ENCODE results near the gene RAP2A. TPM values are rescaled to one million over a fixed set of nuclear protein-coding genes. Genes with fewer than 3 reads are reported as not detected.

The RAP2A gene
- total and polyA plus RNA-seq, 9 of the 15 experiments (the other 6 are each of a cell fraction or from before 2014, with no cell fraction given) = 1.8 to 11.7 (median 5.6) TPM

- no peak for TF ChIP-seq MLLT1 (IDR thresholded peaks at IDR 0.05)
Measured at GRCh38 chr13:97517967-97518366, 84.0 kb downstream of the RAP2A start (continued).

Small RNA genes lying within 50 kb of the gene (small RNA-seq; reads per million reads assigned to genes)
- gene AL442067.1 = not detected

Other genes with a start within 250 kb of the RAP2A start
- gene MBNL2, start 211.8 kb upstream of the RAP2A start, total RNA-seq (2014; rRNA removed) = 13.8 and 14.1 TPM in 2 replicates
- 22.8 and 26.7 TPM in 2 replicates for gene MBNL2, start 211.8 kb upstream of the RAP2A start, total RNA-seq (2014; rRNA removed; fragmentation: Illumina TruSeq; extraction: Trizol)
- 6.3 and 7.5 TPM in 2 replicates for gene MBNL2, start 211.8 kb upstream of the RAP2A start, total RNA-seq (2015; rRNA removed; fragmentation: Illumina TruSeq; extraction: Trizol)
- gene MBNL2, start 211.8 kb upstream of the RAP2A start, total RNA-seq (2021) = 22.0 and 24.8 TPM in 2 replicates
- gene MBNL2, start 211.8 kb upstream of the RAP2A start, polyA plus RNA-seq (2011; rRNA removed) = 14.7 and 16.8 TPM in 2 replicates
- gene MBNL2, start 211.8 kb upstream of the RAP2A start, polyA plus RNA-seq (2014; fragmentation: Illumina TruSeq; extraction: Trizol) = 18.2 and 19.6 TPM in 2 replicates
- gene MBNL2, start 211.8 kb upstream of the RAP2A start, polyA plus RNA-seq (2014; fragmentation: Nextera tagmentation; extraction: Ambion mirVana) = 10 to 100 TPM in 1 of 2 experiments, 1 to 10 TPM in 1; 7.0 to 10.5 TPM
- 9.1 and 11.7 TPM in 2 replicates for gene MBNL2, start 211.8 kb upstream of the RAP2A start, polyA plus RNA-seq (2014; rRNA removed)